Neural cell (in vitro differentiated cells): Measurements from ENCODE around the gene FOXD2.

Experiments used
- EZH2 ChIP-seq: fragments of 200-600, 300-800 bp; shearing (Covaris generic), sonication (generic); IDR thresholded peaks from 2 replicates; pipeline ENCODE4 v1.6.1; 2014; ENCODE audit warnings: antibody characterized with exemption, low read length, borderline replicate concordance, mild to moderate bottlenecking; ENCODE audit not compliant: insufficient read depth, poor library complexity, severe bottlenecking
- TF ChIP-seq, protein P1 (sequence below): fragments of 450-650 bp; IDR thresholded peaks from 2 replicates; pipeline ENCODE4 v1.5.1; 2014; ENCODE audit warnings: antibody characterized with exemption, mild to moderate bottlenecking, moderate library complexity; ENCODE audit not compliant: poor library complexity, severe bottlenecking

DNA sequence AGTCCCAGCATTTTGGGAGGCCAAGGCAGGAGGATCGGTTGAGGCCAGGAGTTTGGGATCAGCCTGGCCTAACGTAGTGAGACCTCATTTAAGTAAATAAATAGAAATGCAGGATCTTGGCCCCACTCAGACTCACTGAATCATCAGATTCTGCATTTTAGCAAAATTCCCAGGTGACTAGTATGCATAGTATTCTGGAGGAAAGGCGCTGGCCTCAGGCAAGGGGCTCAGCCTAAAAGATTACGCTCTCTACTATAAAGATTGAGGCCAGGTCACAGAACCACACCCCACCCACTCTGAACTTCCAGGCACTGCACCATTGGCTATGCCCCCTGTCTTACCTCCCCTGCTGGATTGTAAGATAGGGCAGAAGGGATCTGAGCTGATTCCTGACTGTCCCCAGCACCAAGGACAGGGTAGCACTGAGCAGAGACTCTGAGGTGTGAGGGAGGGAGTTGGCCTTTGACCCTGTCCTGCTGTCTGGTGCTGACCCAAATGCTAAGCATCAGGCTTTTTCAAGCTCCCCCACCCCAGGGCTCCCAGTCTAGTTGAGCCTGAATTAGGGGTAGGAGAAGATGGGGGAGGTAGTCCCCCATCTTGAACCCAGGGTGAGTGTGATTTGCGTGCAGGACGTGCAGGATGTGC is 19.0 kb upstream of the FOXD2 start:
- no peak for TF ChIP-seq EZH2
- TF ChIP-seq, protein P1, sequence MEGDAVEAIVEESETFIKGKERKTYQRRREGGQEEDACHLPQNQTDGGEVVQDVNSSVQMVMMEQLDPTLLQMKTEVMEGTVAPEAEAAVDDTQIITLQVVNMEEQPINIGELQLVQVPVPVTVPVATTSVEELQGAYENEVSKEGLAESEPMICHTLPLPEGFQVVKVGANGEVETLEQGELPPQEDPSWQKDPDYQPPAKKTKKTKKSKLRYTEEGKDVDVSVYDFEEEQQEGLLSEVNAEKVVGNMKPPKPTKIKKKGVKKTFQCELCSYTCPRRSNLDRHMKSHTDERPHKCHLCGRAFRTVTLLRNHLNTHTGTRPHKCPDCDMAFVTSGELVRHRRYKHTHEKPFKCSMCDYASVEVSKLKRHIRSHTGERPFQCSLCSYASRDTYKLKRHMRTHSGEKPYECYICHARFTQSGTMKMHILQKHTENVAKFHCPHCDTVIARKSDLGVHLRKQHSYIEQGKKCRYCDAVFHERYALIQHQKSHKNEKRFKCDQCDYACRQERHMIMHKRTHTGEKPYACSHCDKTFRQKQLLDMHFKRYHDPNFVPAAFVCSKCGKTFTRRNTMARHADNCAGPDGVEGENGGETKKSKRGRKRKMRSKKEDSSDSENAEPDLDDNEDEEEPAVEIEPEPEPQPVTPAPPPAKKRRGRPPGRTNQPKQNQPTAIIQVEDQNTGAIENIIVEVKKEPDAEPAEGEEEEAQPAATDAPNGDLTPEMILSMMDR = no peak
